Smooth muscle cell (in vitro differentiated cells): ENCODE results near the gene IKBKE. TPM values are rescaled to one million over a fixed set of nuclear protein-coding genes. Genes with fewer than 3 reads are reported as not detected.

Experiments
- DNase-seq: peaks from one replicate; lab custom pipeline; 2025; ENCODE audit not compliant: unreplicated experiment; lab: John Stamatoyannopoulos, UW
- H2AFZ ChIP-seq: fragments of 200-600 bp; sonication (generic); 2 replicates; pipeline ENCODE4 v1.6.0; 2016; ENCODE audit warnings: antibody characterized with exemption, low read depth, mild to moderate bottlenecking
- H3F3A ChIP-seq: fragments of 200-600 bp; sonication (generic); 2 replicates; pipeline ENCODE4 v1.6.0; 2017; ENCODE audit warnings: antibody characterized with exemption, low read depth
- H3K27ac ChIP-seq: fragments of 200-600 bp; sonication (generic); 2 replicates; pipeline ENCODE4 v1.5.1; 2016; ENCODE audit warnings: low read depth, mild to moderate bottlenecking
- H3K27me3 ChIP-seq: fragments of 200-600 bp; sonication (generic); 2 replicates; pipeline ENCODE4 v1.6.1; 2016; ENCODE audit warnings: low read depth, mild to moderate bottlenecking
- H3K36me3 ChIP-seq: fragments of 200-600 bp; sonication (generic); 2 replicates; pipeline ENCODE4 v1.5.1; 2016; ENCODE audit warnings: low read depth
- H3K4me1 ChIP-seq: fragments of 200-600 bp; sonication (generic); 2 replicates; pipeline ENCODE4 v1.5.1; 2016; ENCODE audit warnings: low read depth
- H3K4me2 ChIP-seq: fragments of 200-600 bp; sonication (generic); 2 replicates; pipeline ENCODE4 v1.6.0; 2016; ENCODE audit warnings: mild to moderate bottlenecking
- H3K4me3 ChIP-seq: fragments of 200-600 bp; sonication (generic); 2 replicates; pipeline ENCODE4 v1.5.1; 2016; ENCODE audit warnings: mild to moderate bottlenecking
- H3K79me2 ChIP-seq: fragments of 200-600 bp; sonication (generic); 2 replicates; pipeline ENCODE4 v1.6.0; 2016; ENCODE audit warnings: low read depth, mild to moderate bottlenecking
- H3K9ac ChIP-seq: fragments of 200-600 bp; sonication (generic); 2 replicates; pipeline ENCODE4 v1.6.0; 2016; ENCODE audit warnings: low read depth
- H3K9me3 ChIP-seq: fragments of 200-600 bp; sonication (generic); replicated peaks from 2 replicates; pipeline ENCODE4 v1.5.1; 2016; ENCODE audit warnings: low read depth
- H4K20me1 ChIP-seq: fragments of 200-600 bp; sonication (generic); 2 replicates; pipeline ENCODE4 v1.6.0; 2016; ENCODE audit warnings: low read depth
- CTCF ChIP-seq: fragments of 200-600 bp; sonication (generic); IDR thresholded peaks from 2 replicates; pipeline ENCODE4 v1.5.1; 2017; ENCODE audit warnings: borderline replicate concordance, mild to moderate bottlenecking, antibody characterized with exemption; ENCODE audit not compliant: insufficient read depth, poor library complexity, severe bottlenecking
- WGBS: methylation state at CpG from one replicate; pipeline ENCODE4 v1.1.7; 2016; ENCODE audit warnings: low lambda C conversion rate; 5-methylcytosine and 5-hydroxymethylcytosine counted together
- polyA plus RNA-seq: library from polyadenylated mRNA; unstranded; fragments of >200 nt; fragmentation: Nextera tagmentation; extraction: Ambion mirVana; gene quantifications from 2 replicates; pipeline ENCODE4 v1.2.1, GENCODE V29; 2016
- total RNA-seq: library from RNA; depleted of rRNA; stranded (reverse); fragments of >200 nt; gene quantifications from 2 replicates; pipeline ENCODE4 v1.2.3, GENCODE V29; 2014

Gene IKBKE
- total and polyA plus RNA-seq, 2 experiments from 2014 or later = 4.0 to 9.7 TPM

- Histone ChIP-seq H3K79me2 (no peaks in the 10 kb centered on the region), H3F3A (peaks cover 5% of the 10 kb centered on the region), H3K9ac (no peak overlapping the region), H3K36me3 (no peaks in the 10 kb centered on the region), H2AFZ (no peak overlapping the region), H3K4me3 (no peak overlapping the region), H3K27me3 (no peaks in the 10 kb centered on the region), H3K27ac (no peak overlapping the region), H3K4me2 (no peak overlapping the region), H3K9me3 (no peaks in the 10 kb centered on the region), H3K4me1 (peaks cover 26% of the 10 kb centered on the region), H4K20me1 (no peaks in the 10 kb centered on the region)
- no peak for TF ChIP-seq CTCF
- DNase-seq = no peak
- WGBS = 73% methylated on average over 15 of the region's 15 CpGs
Observed at GRCh38 chr1:206466840-206467649, 3.2 kb upstream of the IKBKE start.

GRCh38 chr1:206467915-206468314 lies 2.4 kb upstream of the IKBKE start:
- H3K4me3 ChIP-seq = no peak overlapping the region
- no peaks in the 10 kb centered on the region for H3K27me3 ChIP-seq
- no peak overlapping the region for H3K9ac ChIP-seq
- DNase-seq = no peak
- TF ChIP-seq CTCF = no peak
- no peaks in the 10 kb centered on the region for H3K36me3 ChIP-seq
- H2AFZ ChIP-seq = no peak overlapping the region
- H3K4me2 ChIP-seq = no peak overlapping the region
- no peaks in the 10 kb centered on the region for H4K20me1 ChIP-seq
- WGBS = 72% methylated on average over 9 of the region's 9 CpGs
- peaks cover 5% of the 10 kb centered on the region for H3F3A ChIP-seq
- H3K79me2 ChIP-seq = no peaks in the 10 kb centered on the region
- no peak overlapping the region for H3K27ac ChIP-seq
- peaks cover 35% of the 10 kb centered on the region for H3K4me1 ChIP-seq
- H3K9me3 ChIP-seq = no peaks in the 10 kb centered on the region

- no peak overlapping the region for H3K4me2 ChIP-seq
- no peak for TF ChIP-seq CTCF
- peaks cover 5% of the 10 kb centered on the region for H3F3A ChIP-seq
- no peaks in the 10 kb centered on the region for H3K79me2 ChIP-seq
- H3K9ac ChIP-seq = no peak overlapping the region
- H3K4me1 ChIP-seq = peaks cover 37% of the 10 kb centered on the region
- 88% methylated on average over 3 of the region's 3 CpGs for WGBS
- H2AFZ ChIP-seq = no peak overlapping the region
- no peaks in the 10 kb centered on the region for H3K27me3 ChIP-seq
- no peak overlapping the region for H3K4me3 ChIP-seq
- no peaks in the 10 kb centered on the region for H3K9me3 ChIP-seq
- H4K20me1 ChIP-seq = no peaks in the 10 kb centered on the region
- no peak for DNase-seq
- no peaks in the 10 kb centered on the region for H3K36me3 ChIP-seq
- H3K27ac ChIP-seq = no peak overlapping the region
Observed at GRCh38 chr1:206468571-206468970, 1.7 kb upstream of the IKBKE start.
